Measurements from ENCODE around the gene PHOX2A. TPM values are rescaled to one million over a fixed set of nuclear protein-coding genes. Genes with fewer than 3 reads are reported as not detected.
"Not testable (repeated sequence)": the region's sequence is repeated elsewhere in the genome, so short reads cannot be mapped to it uniquely, and the experiment has no call there.

The PHOX2A gene
- total RNA-seq = not detected
- long read RNA-seq = 0 reads

DNA sequence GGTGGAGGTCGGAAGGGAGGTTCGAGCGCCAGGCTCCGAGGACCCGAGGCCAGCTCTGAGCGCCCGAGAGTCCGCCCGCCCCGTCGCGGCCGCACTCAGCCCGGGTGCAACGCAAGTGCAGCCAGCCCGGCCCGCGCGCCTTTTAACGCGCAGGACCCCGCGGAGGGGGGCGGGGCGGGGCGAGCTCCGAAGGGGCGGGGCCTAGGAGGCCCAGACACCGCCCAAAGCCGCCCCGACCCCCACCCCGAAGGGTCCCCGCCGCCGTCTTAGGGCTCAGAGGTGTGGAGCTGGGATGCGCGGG lies at the start of gene PHOX2A:
Gene PHOX2A (minus strand): TSS at position 117 of the 301 bp plus-strand sequence. CDS start 172 bp downstream, outside the sequence.
- intact Hi-C loops (cut with DNase I) = no loop called here
- Histone ChIP-seq H3K4me1 (peaks cover 0 to 13% (median 3%) of the 10 kb centered on the region in 4 donors), H3K9me3 (no peaks in the 10 kb centered on the region), H3K27ac (no peak within 1 kb of the TSS), H3K27me3 (peaks cover 0 to 4% of the 10 kb centered on the region in 2 donors), H3K36me3 (no peaks in the 10 kb centered on the region), H3K4me3 (no peak within 1 kb of the TSS)
- WGBS (ENCODE audit: insufficient coverage, low coverage, low lambda C conversion rate, missing lambda C conversion rate) = 0% methylated on average over 1 of the region's 37 CpGs
- ATAC-seq (no peak), DNase-seq (no peak)
- TF ChIP-seq, protein P1, sequence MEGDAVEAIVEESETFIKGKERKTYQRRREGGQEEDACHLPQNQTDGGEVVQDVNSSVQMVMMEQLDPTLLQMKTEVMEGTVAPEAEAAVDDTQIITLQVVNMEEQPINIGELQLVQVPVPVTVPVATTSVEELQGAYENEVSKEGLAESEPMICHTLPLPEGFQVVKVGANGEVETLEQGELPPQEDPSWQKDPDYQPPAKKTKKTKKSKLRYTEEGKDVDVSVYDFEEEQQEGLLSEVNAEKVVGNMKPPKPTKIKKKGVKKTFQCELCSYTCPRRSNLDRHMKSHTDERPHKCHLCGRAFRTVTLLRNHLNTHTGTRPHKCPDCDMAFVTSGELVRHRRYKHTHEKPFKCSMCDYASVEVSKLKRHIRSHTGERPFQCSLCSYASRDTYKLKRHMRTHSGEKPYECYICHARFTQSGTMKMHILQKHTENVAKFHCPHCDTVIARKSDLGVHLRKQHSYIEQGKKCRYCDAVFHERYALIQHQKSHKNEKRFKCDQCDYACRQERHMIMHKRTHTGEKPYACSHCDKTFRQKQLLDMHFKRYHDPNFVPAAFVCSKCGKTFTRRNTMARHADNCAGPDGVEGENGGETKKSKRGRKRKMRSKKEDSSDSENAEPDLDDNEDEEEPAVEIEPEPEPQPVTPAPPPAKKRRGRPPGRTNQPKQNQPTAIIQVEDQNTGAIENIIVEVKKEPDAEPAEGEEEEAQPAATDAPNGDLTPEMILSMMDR (IDR thresholded peaks at IDR 0.05) = no peak
- no peak for TF ChIP-seq POLR2A (IDR thresholded peaks at IDR 0.05)

DNA sequence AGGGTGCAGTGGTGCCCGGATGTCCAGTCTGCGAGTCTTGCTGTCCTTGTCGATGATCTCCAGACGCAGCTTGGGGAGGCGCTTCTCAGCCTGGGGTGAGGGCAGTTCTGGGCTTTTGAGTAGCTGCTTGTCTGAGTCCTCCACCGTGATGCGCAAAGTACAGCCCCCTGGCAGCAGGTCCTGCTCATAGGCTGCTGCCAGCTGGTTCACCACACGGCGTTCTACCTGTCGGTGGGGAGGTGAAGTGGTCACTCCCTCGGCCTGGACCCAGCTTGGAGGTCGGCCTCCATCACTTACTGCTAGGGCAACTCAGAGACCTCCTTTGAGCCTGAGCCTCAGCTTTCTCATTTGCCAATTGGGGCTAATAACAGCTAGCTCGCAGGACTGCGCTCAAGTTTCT lies 49.4 kb upstream of the PHOX2A start:
- ATAC-seq = no peak
- DNase-seq = no peak
- Histone ChIP-seq H3K4me1 (no peaks in the 10 kb centered on the region), H3K27me3 (no peaks in the 10 kb centered on the region), H3K36me3 (peaks cover 0 to 1% (median 0%) of the 10 kb centered on the region in 4 donors), H3K9me3 (no peaks in the 10 kb centered on the region), H3K4me3 (no peak overlapping the region), H3K27ac (no peak overlapping the region)
- WGBS (ENCODE audit: insufficient coverage, low coverage, low lambda C conversion rate, missing lambda C conversion rate) = no CpG with 5 or more reads among the region's 14 CpGs
- intact Hi-C loops (cut with DNase I) = no loop called here
- TF ChIP-seq, protein P1 (IDR thresholded peaks at IDR 0.05) = no peak
- no peak for TF ChIP-seq POLR2A (IDR thresholded peaks at IDR 0.05)

DNA sequence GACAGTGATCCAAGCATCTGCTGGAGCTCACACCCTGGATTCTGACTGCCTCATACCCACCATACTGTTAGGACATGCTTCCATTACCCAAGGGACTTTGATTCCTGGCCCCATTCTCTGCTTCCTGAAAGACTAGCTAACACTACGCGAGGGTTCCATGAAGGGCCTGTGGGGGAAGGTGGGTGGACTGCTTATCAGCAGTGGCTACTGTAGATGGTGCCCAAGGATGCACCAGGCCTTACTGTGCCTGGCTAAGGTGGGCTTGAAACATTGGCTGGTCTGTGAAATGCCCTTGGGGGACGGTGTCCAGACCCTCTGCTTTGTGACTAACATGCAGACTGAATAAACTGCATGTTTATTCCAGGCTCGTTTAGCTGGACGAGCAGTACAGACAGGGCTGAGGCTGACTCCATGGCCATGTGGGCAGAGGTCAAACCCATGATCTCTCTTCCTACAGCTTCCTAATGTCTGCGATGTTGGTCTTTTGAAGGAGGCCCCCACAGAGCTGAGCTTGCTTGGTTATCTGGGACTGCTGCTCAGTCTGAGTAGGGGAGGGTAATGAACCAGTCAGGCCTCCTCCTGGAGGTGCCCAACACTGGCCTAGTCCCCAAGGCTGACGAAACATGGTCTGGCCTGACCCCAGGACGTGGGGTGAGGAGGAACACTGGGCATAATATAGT lies 48.3 kb upstream of the PHOX2A start:
- no CpG with 5 or more reads among the region's 8 CpGs for WGBS (ENCODE audit: insufficient coverage, low coverage, low lambda C conversion rate, missing lambda C conversion rate)
- ATAC-seq (peak in 1 of 4 donors; percentile 12), DNase-seq (no peak)
- intact Hi-C loops (cut with DNase I) = no loop called here
- H3K27ac ChIP-seq = no peak overlapping the region
- H3K4me1 ChIP-seq = no peaks in the 10 kb centered on the region
- no peak overlapping the region for H3K4me3 ChIP-seq
- no peak for TF ChIP-seq POLR2A (IDR thresholded peaks at IDR 0.05)
- TF ChIP-seq, protein P1 (IDR thresholded peaks at IDR 0.05) = no peak
- no peaks in the 10 kb centered on the region for H3K27me3 ChIP-seq
- H3K9me3 ChIP-seq = no peaks in the 10 kb centered on the region
- peaks cover 0 to 1% (median 0%) of the 10 kb centered on the region in 4 donors for H3K36me3 ChIP-seq

DNA sequence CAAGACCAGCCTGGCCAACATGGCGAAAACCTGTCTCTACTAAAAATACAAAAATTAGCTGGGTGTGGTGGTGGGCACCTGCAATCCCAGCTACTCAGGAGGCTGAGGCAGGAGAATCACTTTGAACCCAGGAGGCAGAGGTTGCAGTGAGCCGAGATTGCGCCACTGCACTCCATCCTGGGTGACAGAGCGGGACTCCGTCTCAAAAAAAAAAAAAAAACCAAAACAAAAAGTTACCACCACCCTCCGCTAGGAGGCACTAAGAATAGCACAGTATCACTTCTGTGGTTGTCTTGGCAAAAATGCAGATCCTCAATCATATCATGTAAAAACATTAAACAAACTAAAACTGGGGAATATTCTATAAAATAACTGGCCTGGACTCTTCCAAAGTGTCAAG lies 46.8 kb upstream of the PHOX2A start:
- not testable (repeated sequence) for DNase-seq, H3K4me3 ChIP-seq

More for the DNA sequence above, 46.8 kb upstream of the PHOX2A start:
- H3K9me3 ChIP-seq; intact Hi-C loops (cut with DNase I); H3K27ac ChIP-seq; H3K27me3 ChIP-seq; ATAC-seq; H3K36me3 ChIP-seq; H3K4me1 ChIP-seq: not testable (repeated sequence)
- TF ChIP-seq, protein P1 (IDR thresholded peaks at IDR 0.05) = peak in 2 of 4 donors; percentile 21 to 25
- 64% methylated on average over 2 of the region's 6 CpGs for WGBS (ENCODE audit: insufficient coverage, low coverage, low lambda C conversion rate, missing lambda C conversion rate)

Measured in right lobe of liver (tissue), 6 donors.